Epithelial cell of umbilical artery (primary cell): Measurements from ENCODE around the gene ZNF692. TPM values are rescaled to one million over a fixed set of nuclear protein-coding genes. Genes with fewer than 3 reads are reported as not detected.

ENCODE experiments used
- total RNA-seq: library from RNA; depleted of rRNA; stranded (reverse); fragments of >200 nt; gene quantifications from 2 replicates; pipeline ENCODE4 v1.2.3, GENCODE V29; 2014

The ZNF692 gene
- total RNA-seq = 12.2 and 13.0 TPM in 2 replicates

GRCh38 chr1:248858891-248859889 lies at the start of gene ZNF692:
Gene ZNF692 (minus strand): TSS chr1:248859085. CDS start chr1:248858309, 776 bp downstream.

GRCh38 chr1:248906009-248906752 lies 47.3 kb upstream of the ZNF692 start, which contains the start of gene PGBD2:
Gene PGBD2 (plus strand): TSS chr1:248906235. CDS start chr1:248913863, 7,628 bp downstream.

DNA sequence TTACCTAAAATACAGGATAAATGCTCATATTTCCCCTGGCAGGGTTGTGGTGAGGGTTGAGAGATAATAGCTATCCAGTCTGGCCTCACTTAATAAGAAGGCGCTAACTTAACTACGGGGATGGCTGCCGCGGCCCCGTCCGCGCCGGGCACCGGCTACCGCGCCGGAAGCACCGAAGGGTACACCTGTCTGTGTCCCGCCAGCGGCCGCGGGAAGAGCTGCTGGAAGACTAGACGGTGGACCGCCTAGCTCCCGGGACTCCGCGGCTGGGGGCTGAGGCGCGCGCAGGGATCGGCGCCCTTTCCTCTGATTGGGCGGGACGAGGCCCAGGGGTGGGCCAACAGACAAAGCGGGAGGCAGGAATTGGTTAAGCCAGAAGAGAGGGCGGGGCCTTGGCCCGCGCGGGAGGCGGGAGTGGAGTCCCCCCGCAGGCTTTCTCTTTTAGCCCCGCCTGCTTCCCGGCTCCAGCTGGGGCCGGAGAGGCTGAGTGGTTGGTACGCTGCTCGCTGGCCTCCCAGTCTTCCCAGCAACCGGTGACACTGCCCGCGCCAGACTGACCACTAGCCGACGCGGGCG lies 21.0 kb downstream of the ZNF692 start, which contains the start of gene ZNF672:
ZNF672 (plus strand) TSS at position 444 of the 576 bp plus-strand sequence. CDS start 9,051 bp downstream, outside the sequence.

GRCh38 chr1:248825909-248826760 lies 32.8 kb downstream of the ZNF692 start, which contains the start of gene SH3BP5L:
Gene SH3BP5L (minus strand): TSS chr1:248825915. CDS start chr1:248824935, 980 bp downstream.

Other genes starting within 250 kb of the ZNF692 start
- not detected in 2 replicates for gene OR2T11, start 224.0 kb downstream of the ZNF692 start, total RNA-seq
- gene OR2T35, start 213.8 kb downstream of the ZNF692 start, total RNA-seq = not detected in 2 replicates
- not detected in 2 replicates for gene OR2T27, start 203.6 kb downstream of the ZNF692 start, total RNA-seq
- not detected in 2 replicates for gene OR14I1, start 156.3 kb downstream of the ZNF692 start, total RNA-seq
- not detected in 2 replicates for gene LYPD8, start 103.3 kb downstream of the ZNF692 start, total RNA-seq
- gene SH3BP5L, start 33.2 kb downstream of the ZNF692 start, total RNA-seq = 20.2 and 26.6 TPM in 2 replicates
- 19.5 and 19.6 TPM in 2 replicates for gene ZNF672, start 20.9 kb downstream of the ZNF692 start, total RNA-seq
- gene PGBD2, start 47.1 kb upstream of the ZNF692 start, total RNA-seq = 6.5 and 11.1 TPM in 2 replicates